HepG2 (cell line): ENCODE measurements around the gene MVP. TPM values are rescaled to one million over a fixed set of nuclear protein-coding genes. Genes with fewer than 3 reads are reported as not detected.

Experiments used
- CERS6 ChIP-seq: sonication (generic); formaldehyde crosslinking; IDR thresholded peaks from 2 replicates; pipeline ENCODE4 v1.5.0; 2020; ENCODE audit warnings: missing genetic modification reagents
- GPN1 ChIP-seq: sonication (generic); formaldehyde crosslinking; IDR thresholded peaks from 2 replicates; pipeline ENCODE4 v1.5.1; 2020; ENCODE audit warnings: missing genetic modification reagents, borderline replicate concordance
- HMGA1 ChIP-seq: sonication (generic); formaldehyde crosslinking; conservative IDR thresholded peaks from 2 replicates; pipeline ENCODE4 v1.4.0; 2020; ENCODE audit warnings: missing genetic modification reagents
- HMGXB3 ChIP-seq: sonication (generic); formaldehyde crosslinking; IDR thresholded peaks from 2 replicates; pipeline ENCODE4 v1.4.0; 2020; ENCODE audit warnings: missing genetic modification reagents, borderline replicate concordance
- KLF6 ChIP-seq: IDR thresholded peaks from 2 replicates; pipeline ENCODE4 v1.8.0; 2016; ENCODE audit warnings: missing biosample characterization, missing genetic modification reagents
- MEF2D ChIP-seq: sonication (generic); formaldehyde crosslinking; IDR thresholded peaks from 2 replicates; pipeline ENCODE4 v1.5.1; 2020; ENCODE audit warnings: mild to moderate bottlenecking, missing genetic modification reagents
- MTA3 ChIP-seq: sonication (generic); formaldehyde crosslinking; IDR thresholded peaks from 2 replicates; pipeline ENCODE4 v1.4.0; 2020; ENCODE audit warnings: missing genetic modification reagents
- NKX3-1 ChIP-seq: sonication (generic); formaldehyde crosslinking; IDR thresholded peaks from 2 replicates; pipeline ENCODE4 v1.5.0; 2020; ENCODE audit warnings: missing genetic modification reagents
- PBX2 ChIP-seq: IDR thresholded peaks from 2 replicates; pipeline ENCODE4 v1.6.1; 2016; ENCODE audit warnings: control low read depth
- TBP ChIP-seq: sonication (generic); formaldehyde crosslinking; IDR thresholded peaks from 2 replicates; pipeline ENCODE4 v1.5.0; 2020; ENCODE audit warnings: missing genetic modification reagents
- ZBTB3 ChIP-seq: sonication (generic); formaldehyde crosslinking; IDR thresholded peaks from 2 replicates; pipeline ENCODE4 v1.4.0; 2020; ENCODE audit warnings: low read depth, mild to moderate bottlenecking, moderate library complexity, missing genetic modification reagents, borderline replicate concordance
- ZBTB7B ChIP-seq: sonication (generic); formaldehyde crosslinking; IDR thresholded peaks from 2 replicates; pipeline ENCODE4 v1.4.0; 2020; ENCODE audit warnings: missing genetic modification reagents
- ZNF24 ChIP-seq: fragments of 450-650 bp; IDR thresholded peaks from 2 replicates; pipeline ENCODE4 v1.6.1; 2017; ENCODE audit warnings: antibody characterized with exemption, mild to moderate bottlenecking
- ZNF687 ChIP-seq: sonication (generic); formaldehyde crosslinking; IDR thresholded peaks from 2 replicates; pipeline ENCODE4 v1.5.1; 2020; ENCODE audit warnings: mild to moderate bottlenecking, missing genetic modification reagents, moderate library complexity
- ZNF776 ChIP-seq: sonication (generic); formaldehyde crosslinking; IDR thresholded peaks from 2 replicates; pipeline ENCODE4 v1.4.0; 2020; ENCODE audit warnings: mild to moderate bottlenecking, missing genetic modification reagents
- polyA plus RNA-seq, 8 experiments: library from polyadenylated mRNA; depleted of rRNA in 3 of 8; stranded (reverse) in 7 of 8; unstranded in 1 of 8; fragments of >200 nt; fragmentation: Illumina TruSeq in 4 of 8; extraction: Trizol in 4 of 8; gene quantifications; 2 replicates each; pipeline versions ENCODE4 v1.2.1 to v1.2.3, GENCODE V29; 2011 to 2016; ENCODE audit warnings: low read depth in 4 of 8, missing spikeins in 1 of 8, mixed read lengths in 1 of 8; ENCODE audit not compliant: insufficient read depth in 1 of 8
- total RNA-seq, 5 experiments: library from RNA; depleted of rRNA; stranded (reverse); fragments of >200 nt; fragmentation: Illumina TruSeq; extraction: Trizol; gene quantifications; 2 replicates each; pipeline ENCODE4 v1.2.3, GENCODE V29; 2016; ENCODE audit warnings: low read depth in 1 of 5
- TF ChIP-seq, protein P1 (sequence below): IDR thresholded peaks from 2 replicates; pipeline ENCODE4 v1.6.1; 2018; ENCODE audit warnings: missing genetic modification reagents, mild to moderate bottlenecking, missing compliant biosample characterization
- TF ChIP-seq, protein P2 (sequence below): sonication (generic); formaldehyde crosslinking; IDR thresholded peaks from 2 replicates; pipeline ENCODE4 v1.9.0; 2021; ENCODE audit warnings: missing genetic modification reagents, mild to moderate bottlenecking, borderline replicate concordance

The MVP gene
- total and polyA plus RNA-seq, 2 of the 13 experiments (the other 11 are each of a cell fraction or from before 2014, with no cell fraction given) = 22.9 to 43.5 TPM

GRCh38 chr16:29789775-29790182, 30.5 kb upstream of the MVP start (continued):
- TF ChIP-seq MEF2D (CRISPR knock-in tag) (no peak), HMGA1 (no peak), GPN1 (CRISPR knock-in tag) (0 out of 2 replicates have a peak, but pooled peaks have one; percentile 6), KLF6 (CRISPR knock-in tag) (no peak), ZBTB3 (no peak), CERS6 (0 out of 2 replicates have a peak, but pooled peaks have one; percentile 35), MTA3 (CRISPR knock-in tag) (no peak), ZNF24 (no peak), TBP (CRISPR knock-in tag) (0 out of 2 replicates have a peak, but pooled peaks have one; percentile 61), ZNF687 (no peak), PBX2 (CRISPR knock-in tag) (no peak), NKX3-1 (CRISPR knock-in tag) (0 out of 2 replicates have a peak, but pooled peaks have one; percentile 12), HMGXB3 (CRISPR knock-in tag) (0 out of 2 replicates have a peak, but pooled peaks have one; percentile 13), ZBTB7B (CRISPR knock-in tag) (no peak), ZNF776 (CRISPR knock-in tag) (no peak)
- TF ChIP-seq, protein P1, sequence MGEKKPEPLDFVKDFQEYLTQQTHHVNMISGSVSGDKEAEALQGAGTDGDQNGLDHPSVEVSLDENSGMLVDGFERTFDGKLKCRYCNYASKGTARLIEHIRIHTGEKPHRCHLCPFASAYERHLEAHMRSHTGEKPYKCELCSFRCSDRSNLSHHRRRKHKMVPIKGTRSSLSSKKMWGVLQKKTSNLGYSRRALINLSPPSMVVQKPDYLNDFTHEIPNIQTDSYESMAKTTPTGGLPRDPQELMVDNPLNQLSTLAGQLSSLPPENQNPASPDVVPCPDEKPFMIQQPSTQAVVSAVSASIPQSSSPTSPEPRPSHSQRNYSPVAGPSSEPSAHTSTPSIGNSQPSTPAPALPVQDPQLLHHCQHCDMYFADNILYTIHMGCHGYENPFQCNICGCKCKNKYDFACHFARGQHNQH (CRISPR knock-in tag) = no peak
- TF ChIP-seq, protein P2, sequence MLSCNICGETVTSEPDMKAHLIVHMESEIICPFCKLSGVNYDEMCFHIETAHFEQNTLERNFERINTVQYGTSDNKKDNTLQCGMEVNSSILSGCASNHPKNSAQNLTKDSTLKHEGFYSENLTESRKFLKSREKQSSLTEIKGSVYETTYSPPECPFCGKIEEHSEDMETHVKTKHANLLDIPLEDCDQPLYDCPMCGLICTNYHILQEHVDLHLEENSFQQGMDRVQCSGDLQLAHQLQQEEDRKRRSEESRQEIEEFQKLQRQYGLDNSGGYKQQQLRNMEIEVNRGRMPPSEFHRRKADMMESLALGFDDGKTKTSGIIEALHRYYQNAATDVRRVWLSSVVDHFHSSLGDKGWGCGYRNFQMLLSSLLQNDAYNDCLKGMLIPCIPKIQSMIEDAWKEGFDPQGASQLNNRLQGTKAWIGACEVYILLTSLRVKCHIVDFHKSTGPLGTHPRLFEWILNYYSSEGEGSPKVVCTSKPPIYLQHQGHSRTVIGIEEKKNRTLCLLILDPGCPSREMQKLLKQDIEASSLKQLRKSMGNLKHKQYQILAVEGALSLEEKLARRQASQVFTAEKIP (CRISPR knock-in tag) = no peak
